IMR-90 (cell line): Measurements from ENCODE around the gene IL11RA. TPM values are rescaled to one million over a fixed set of nuclear protein-coding genes. Genes with fewer than 3 reads are reported as not detected.

ENCODE experiments used
- ATAC-seq: fragments of 200-7000 bp; cut with Tn5 transposase; 2 replicates; pipeline ENCODE4 v1.9.1; 2020; ENCODE audit warnings: low read depth, mild to moderate bottlenecking, moderate library complexity
- BruUV-seq: library from RNA; stranded (reverse); fragments of 400-500 nt; replicated peaks from 2 replicates; lab custom pipeline; 2021; lab: Mats Ljungman, UMichigan
- CTCF ChIA-PET: fragments of 300-600 bp; formaldehyde crosslinking; extraction: SDS; loops from one replicate; lab custom pipeline; 2021; ENCODE audit warnings: antibody characterized with exemption; lab: Yijun Ruan, JAX
- POLR2A ChIA-PET: fragments of 300-600 bp; sonication (Branson Sonifier 250); formaldehyde crosslinking; loops from one replicate; lab custom pipeline; 2022; ENCODE audit warnings: antibody characterized with exemption; ENCODE audit not compliant: unreplicated experiment; lab: Charles Lee
- DNase-seq: peaks from one replicate; pipeline ENCODE4 v3.0.0; 2013
- H2AFZ ChIP-seq: replicated peaks from 2 replicates; pipeline ENCODE3; 2013; ENCODE audit warnings: low read length, mild to moderate bottlenecking; ENCODE audit not compliant: poor library complexity
- H2AK5ac ChIP-seq: 2 replicates; pipeline ENCODE4 v1.6.1; 2013; ENCODE audit warnings: low read depth, low read length, inconsistent platforms
- H2AK9ac ChIP-seq: replicated peaks from 2 replicates; pipeline ENCODE3; 2013; ENCODE audit warnings: mild to moderate bottlenecking, low read depth, low read length, moderate library complexity; ENCODE audit not compliant: poor library complexity
- H2BK120ac ChIP-seq: 2 replicates; pipeline ENCODE4 v1.6.1; 2013; ENCODE audit warnings: low read depth, low read length, inconsistent platforms
- H2BK15ac ChIP-seq: 3 replicates; pipeline ENCODE4 v1.6.1; 2013; ENCODE audit warnings: low read depth, low read length, inconsistent platforms
- H2BK20ac ChIP-seq: 2 replicates; pipeline ENCODE4 v1.6.1; 2013; ENCODE audit warnings: low read depth, mild to moderate bottlenecking, inconsistent platforms, low read length, moderate library complexity
- H2BK5ac ChIP-seq: 2 replicates; pipeline ENCODE4 v1.6.1; 2013; ENCODE audit warnings: mild to moderate bottlenecking, low read depth, low read length, inconsistent platforms; ENCODE audit not compliant: poor library complexity, severe bottlenecking
- H3K14ac ChIP-seq: replicated peaks from 2 replicates; pipeline ENCODE4 v1.6.1; 2013; ENCODE audit warnings: low read depth, low read length, inconsistent platforms
- H3K18ac ChIP-seq: 2 replicates; pipeline ENCODE4 v1.6.1; 2013; ENCODE audit warnings: low read depth, low read length, control low read depth
- H3K23ac ChIP-seq: 2 replicates; pipeline ENCODE4 v1.6.1; 2013; ENCODE audit warnings: low read depth, low read length, inconsistent platforms
- H3K27ac ChIP-seq: 2 replicates; pipeline ENCODE4 v1.5.1; 2013; ENCODE audit warnings: mild to moderate bottlenecking, control low read depth, low read length; ENCODE audit not compliant: insufficient read depth
- H3K27me3 ChIP-seq: 2 replicates; pipeline ENCODE4 v1.6.1; 2013; ENCODE audit warnings: low read length; ENCODE audit not compliant: control insufficient read depth, insufficient read depth
- H3K36me3 ChIP-seq: 2 replicates; pipeline ENCODE4 v1.6.1; 2013; ENCODE audit warnings: low read length, mixed read lengths; ENCODE audit not compliant: control insufficient read depth, insufficient read depth
- H3K4ac ChIP-seq: 2 replicates; pipeline ENCODE4 v1.6.1; 2013; ENCODE audit warnings: low read depth, low read length, inconsistent platforms
- H3K4me1 ChIP-seq: 2 replicates; pipeline ENCODE4 v1.6.1; 2013; ENCODE audit warnings: low read length, mixed read lengths; ENCODE audit not compliant: control insufficient read depth, insufficient read depth
- H3K4me2 ChIP-seq: 2 replicates; pipeline ENCODE4 v1.6.1; 2013; ENCODE audit warnings: low read depth, mild to moderate bottlenecking, control low read depth, low read length, moderate library complexity
- H3K4me3 ChIP-seq: 2 replicates; pipeline ENCODE4 v1.5.1; 2013; ENCODE audit warnings: low read depth, mild to moderate bottlenecking, control low read depth, low read length, moderate library complexity; ENCODE audit not compliant: insufficient read depth
- H3K56ac ChIP-seq: 2 replicates; pipeline ENCODE4 v1.6.1; 2013; ENCODE audit warnings: low read length, inconsistent platforms; ENCODE audit not compliant: insufficient read depth; ENCODE audit errors: extremely low read depth
- H3K79me1 ChIP-seq, 2 experiments: 2 replicates each; pipeline ENCODE4 v1.6.1; 2013; ENCODE audit warnings: low read length in 2 of 2, inconsistent platforms in 1 of 2, low read depth in 1 of 2
- H3K9ac ChIP-seq: 2 replicates; pipeline ENCODE4 v1.6.1; 2013; ENCODE audit warnings: low read depth, low read length, control low read depth
- H3K9me1 ChIP-seq: 2 replicates; pipeline ENCODE4 v1.6.1; 2013; ENCODE audit warnings: low read length, inconsistent platforms; ENCODE audit not compliant: insufficient read depth
- H3K9me3 ChIP-seq: 2 replicates; pipeline ENCODE4 v1.6.1; 2013; ENCODE audit warnings: low read length; ENCODE audit not compliant: control insufficient read depth, insufficient read depth
- H4K20me1 ChIP-seq: 2 replicates; pipeline ENCODE4 v1.6.1; 2013; ENCODE audit warnings: low read length, inconsistent platforms; ENCODE audit not compliant: insufficient read depth
- H4K5ac ChIP-seq: 2 replicates; pipeline ENCODE4 v1.6.1; 2013; ENCODE audit warnings: mild to moderate bottlenecking, low read depth, low read length, control low read depth
- H4K8ac ChIP-seq, 2 experiments: 2 replicates each; pipeline ENCODE4 v1.6.1; 2013; ENCODE audit warnings: low read depth in 2 of 2, low read length in 2 of 2, control low read depth in 1 of 2, inconsistent platforms in 1 of 2
- H4K91ac ChIP-seq: 2 replicates; pipeline ENCODE4 v1.6.1; 2013; ENCODE audit warnings: low read depth, low read length, inconsistent platforms; ENCODE audit not compliant: insufficient read depth
- BHLHE40 ChIP-seq: fragments of 150-350 bp; IDR thresholded peaks from 2 replicates; pipeline ENCODE4 v1.6.1; 2016; ENCODE audit warnings: mild to moderate bottlenecking, low read depth, low read length
- MAZ ChIP-seq: IDR thresholded peaks from 2 replicates; pipeline ENCODE4 v1.6.1; 2012; ENCODE audit warnings: low read depth, mild to moderate bottlenecking, low read length, improper control_type of control experiment, moderate library complexity, borderline replicate concordance
- POLR2A ChIP-seq: IDR thresholded peaks from 2 replicates; pipeline ENCODE4 v1.6.1; 2012; ENCODE audit warnings: mild to moderate bottlenecking, low read depth, low read length
- USF2 ChIP-seq: fragments of 150-350 bp; IDR thresholded peaks from 2 replicates; pipeline ENCODE4 v1.6.1; 2017; ENCODE audit warnings: mild to moderate bottlenecking, antibody characterized with exemption, low read length, low read depth
- WGBS, 2 experiments: methylation state at CpG; one replicate each; pipeline versions ENCODE4 v1.1.5 to v1.1.7; 2013; ENCODE audit warnings: missing lambda C conversion rate in 2 of 2; ENCODE audit not compliant: insufficient read length in 1 of 2; ENCODE audit errors: extremely low coverage in 2 of 2; 5-methylcytosine and 5-hydroxymethylcytosine counted together
- dilution Hi-C: fragments of 300-500 bp; cut with HindIII; formaldehyde crosslinking; loops from one replicate; pipeline ENCODE4 v1.14.3; 2018; ENCODE audit warnings: low sequenced_read_pairs; ENCODE audit not compliant: unreplicated experiment
- in situ Hi-C: fragments of 300-500 bp; cut with MboI; formaldehyde crosslinking; loops from 3 replicates; pipeline ENCODE4 v1.14.3; 2019; ENCODE audit warnings: low sequenced_read_pairs, inconsistent platforms, mixed read lengths
- intact Hi-C: fragments of 100-400 bp; cut with micrococcal nuclease; formaldehyde crosslinking; loops from 2 replicates; pipeline ENCODE4 v1.10.0; 2022
- polyA plus RNA-seq, 3 experiments: library from polyadenylated mRNA; depleted of rRNA; stranded (reverse); fragments of >200 nt; gene quantifications; 2 replicates each; pipeline ENCODE4 v1.2.3, GENCODE V29; 2012; ENCODE audit warnings: low replicate concordance in 1 of 3
- total RNA-seq: library from RNA; depleted of rRNA; stranded (reverse); fragments of >200 nt; gene quantifications from 2 replicates; pipeline ENCODE4 v1.2.3, GENCODE V29; 2012

IL11RA gene
- total and polyA plus RNA-seq, 2 of the 4 experiments (the other 2 are of a cell fraction), result 8.2 to 15.9 TPM

- Histone ChIP-seq H3K9ac (no peak overlapping the region), H3K9me1 (peaks cover 9% of the 10 kb centered on the region), H2BK5ac (no peak overlapping the region), H2AFZ (no peak overlapping the region), H4K20me1 (no peaks in the 10 kb centered on the region; the same call in 1 of the 2 replicates), H2BK15ac (no peak overlapping the region), H4K91ac (no peak overlapping the region), H2AK5ac (no peak overlapping the region), H3K14ac (no peak overlapping the region), H2BK20ac (no peak overlapping the region), H4K5ac (no peak overlapping the region), H2BK120ac (no peak overlapping the region), H3K27me3 (peaks cover 73% of the 10 kb centered on the region), H3K79me1 (peaks cover 0 to under 1% of the 10 kb centered on the region in 2 experiments; a peak in 3 of 4 replicates), H3K4me3 (no peak overlapping the region), H3K4me1 (peaks cover 2% of the 10 kb centered on the region; the same call in 1 of the 2 replicates), H3K4ac (no peak overlapping the region), H3K9me3 (no peaks in the 10 kb centered on the region), H3K56ac (no peak overlapping the region), H3K27ac (no peak overlapping the region), H3K23ac (no peak overlapping the region; the same call in 1 of the 2 replicates), H3K36me3 (no peaks in the 10 kb centered on the region), H3K4me2 (no peak overlapping the region), H3K18ac (no peak overlapping the region), H2AK9ac (no peak overlapping the region), H4K8ac (no peak overlapping the region)
- ChIA-PET CTCF (no interaction called here), POLR2A (no interaction called here)
- BruUV-seq, result no TSS peak
- intact Hi-C loops (no loop called here), dilution Hi-C loops (no loop called here), in situ Hi-C loops (no loop called here)
- TF ChIP-seq BHLHE40, result no peak
- no peak for TF ChIP-seq POLR2A
- TF ChIP-seq USF2, result no peak
- no peak for TF ChIP-seq MAZ
- DNase-seq (no peak), ATAC-seq (no peak)
- WGBS, 2 experiments, result 33% methylated on average over 2 of the region's 3 CpGs; no CpG with 5 or more reads in 1 of the 2 experiments
Observed at GRCh38 chr9:34625186-34625486, 26.8 kb upstream of the IL11RA start.
